Measurements from ENCODE around the gene BAHCC1.

Gene BAHCC1

GRCh38 chr17:81443269-81443668, 48.0 kb downstream of the BAHCC1 start:
- Histone ChIP-seq H3K9ac (ENCODE audit: low read depth, low read length, poor library complexity, severe bottlenecking) (no peak overlapping the region), H3K79me2 (ENCODE audit: insufficient read depth, low read length) (peaks cover 24% of the 10 kb centered on the region; the same call in 1 of the 2 replicates), H3K4me1 (ENCODE audit: insufficient read depth, low read length, poor library complexity, severe bottlenecking) (peaks cover 24% of the 10 kb centered on the region), H3K9me3 (ENCODE audit: insufficient read depth, low read depth, low read length) (no peaks in the 10 kb centered on the region), H4K20me1 (ENCODE audit: insufficient read depth, low read length, poor library complexity, severe bottlenecking) (peaks cover 4% of the 10 kb centered on the region), H3K4me3 (ENCODE audit: low read length, poor library complexity, severe bottlenecking) (no peak overlapping the region), H3K27me3 (ENCODE audit: insufficient read depth, low read length, poor library complexity, severe bottlenecking) (no peaks in the 10 kb centered on the region), H2AFZ (ENCODE audit: low read length) (no peak overlapping the region), H3K4me2 (ENCODE audit: low read depth, low read length, poor library complexity, severe bottlenecking) (no peak overlapping the region), H3K36me3 (ENCODE audit: insufficient read depth, low read length) (peaks cover 34% of the 10 kb centered on the region; the same call in 1 of the 2 replicates), H3F3A (ENCODE audit: low read depth) (no peaks in the 10 kb centered on the region), H3K9me2 (replicated peaks; ENCODE audit: low read depth, low read length) (no peaks in the 10 kb centered on the region)
- no peak for TF ChIP-seq CTCF (conservative IDR thresholded peaks at IDR 0.05; ENCODE audit: low read length)
- TF ChIP-seq EZH2phosphoT487 (IDR thresholded peaks at IDR 0.05; ENCODE audit: borderline replicate concordance), result no peak

GRCh38 chr17:81444610-81445339, 49.5 kb downstream of the BAHCC1 start:
- Histone ChIP-seq H3K9me3 (ENCODE audit: insufficient read depth, low read depth, low read length) (no peaks in the 10 kb centered on the region), H3K36me3 (ENCODE audit: insufficient read depth, low read length) (peaks cover 34% of the 10 kb centered on the region; the same call in 1 of the 2 replicates), H3K27me3 (ENCODE audit: insufficient read depth, low read length, poor library complexity, severe bottlenecking) (no peaks in the 10 kb centered on the region), H3K4me2 (ENCODE audit: low read depth, low read length, poor library complexity, severe bottlenecking) (no peak overlapping the region), H3K9me2 (replicated peaks; ENCODE audit: low read depth, low read length) (no peaks in the 10 kb centered on the region), H4K20me1 (ENCODE audit: insufficient read depth, low read length, poor library complexity, severe bottlenecking) (no peaks in the 10 kb centered on the region), H3K79me2 (ENCODE audit: insufficient read depth, low read length) (peaks cover 10% of the 10 kb centered on the region; the same call in 1 of the 2 replicates), H3K4me3 (ENCODE audit: low read length, poor library complexity, severe bottlenecking) (no peak overlapping the region), H3F3A (ENCODE audit: low read depth) (no peaks in the 10 kb centered on the region), H3K4me1 (ENCODE audit: insufficient read depth, low read length, poor library complexity, severe bottlenecking) (peaks cover 9% of the 10 kb centered on the region), H3K9ac (ENCODE audit: low read depth, low read length, poor library complexity, severe bottlenecking) (no peak overlapping the region), H2AFZ (ENCODE audit: low read length) (no peak overlapping the region)
- TF ChIP-seq CTCF (conservative IDR thresholded peaks at IDR 0.05; ENCODE audit: low read length), result no peak
- TF ChIP-seq EZH2phosphoT487 (IDR thresholded peaks at IDR 0.05; ENCODE audit: borderline replicate concordance), result no peak

GRCh38 chr17:81445642-81446503, 50.6 kb downstream of the BAHCC1 start:
- Histone ChIP-seq H3K9me3 (ENCODE audit: insufficient read depth, low read depth, low read length) (no peaks in the 10 kb centered on the region), H3K4me3 (ENCODE audit: low read length, poor library complexity, severe bottlenecking) (no peak overlapping the region), H4K20me1 (ENCODE audit: insufficient read depth, low read length, poor library complexity, severe bottlenecking) (no peaks in the 10 kb centered on the region), H3K9ac (ENCODE audit: low read depth, low read length, poor library complexity, severe bottlenecking) (no peak overlapping the region), H3K9me2 (replicated peaks; ENCODE audit: low read depth, low read length) (no peaks in the 10 kb centered on the region), H3K4me2 (ENCODE audit: low read depth, low read length, poor library complexity, severe bottlenecking) (no peak overlapping the region), H3K4me1 (ENCODE audit: insufficient read depth, low read length, poor library complexity, severe bottlenecking) (no peaks in the 10 kb centered on the region), H3F3A (ENCODE audit: low read depth) (no peaks in the 10 kb centered on the region), H3K79me2 (ENCODE audit: insufficient read depth, low read length) (no peaks in the 10 kb centered on the region), H2AFZ (ENCODE audit: low read length) (no peak overlapping the region), H3K36me3 (ENCODE audit: insufficient read depth, low read length) (peaks cover 36% of the 10 kb centered on the region; the same call in 1 of the 2 replicates), H3K27me3 (ENCODE audit: insufficient read depth, low read length, poor library complexity, severe bottlenecking) (no peaks in the 10 kb centered on the region)
- TF ChIP-seq CTCF (conservative IDR thresholded peaks at IDR 0.05; ENCODE audit: low read length) (no peak), EZH2phosphoT487 (IDR thresholded peaks at IDR 0.05; ENCODE audit: borderline replicate concordance) (no peak)
